IPS-18c (cell line): ENCODE measurements around the gene CCDC192.

ENCODE experiments used
- H3K4me3 ChIP-seq: 2 replicates; pipeline ENCODE4 v1.7.0; 2013; ENCODE audit warnings: low read depth, mild to moderate bottlenecking, low read length, moderate library complexity; ENCODE audit not compliant: insufficient read depth
- H3K9me3 ChIP-seq: one replicate; pipeline ENCODE4 v1.6.1; 2013; ENCODE audit warnings: mild to moderate bottlenecking, low read length, moderate library complexity; ENCODE audit not compliant: control insufficient read depth, insufficient read depth

Gene CCDC192

DNA sequence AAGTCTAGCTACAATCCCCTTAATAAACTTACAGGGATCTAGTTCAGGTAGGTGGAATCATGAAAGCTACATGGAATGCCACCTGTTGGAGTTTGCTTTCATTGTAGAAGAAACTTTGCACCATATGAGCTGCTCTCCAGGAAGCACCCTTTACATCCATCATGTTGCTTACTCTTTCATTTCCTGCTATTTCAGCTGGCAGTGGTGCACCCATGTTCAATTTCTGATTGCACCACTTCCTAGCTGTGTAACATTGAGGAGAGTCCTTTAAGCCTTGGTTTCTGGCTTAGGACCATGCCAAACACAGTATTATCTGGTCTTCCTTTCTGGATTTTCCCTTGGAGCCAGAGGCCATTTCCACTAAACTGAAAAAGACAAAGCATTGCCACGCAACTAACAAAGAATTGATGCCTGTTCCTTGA, 257.1 kb downstream of the CCDC192 start:
- H3K4me3 ChIP-seq, result no peak overlapping the region

GRCh38 chr5:127961006-127961762, 258.0 kb downstream of the CCDC192 start:
- no peak overlapping the region for H3K4me3 ChIP-seq
- H3K9me3 ChIP-seq, result no peaks in the 10 kb centered on the region

More for the DNA sequence above, 257.1 kb downstream of the CCDC192 start:
- H3K9me3 ChIP-seq, result no peaks in the 10 kb centered on the region

DNA sequence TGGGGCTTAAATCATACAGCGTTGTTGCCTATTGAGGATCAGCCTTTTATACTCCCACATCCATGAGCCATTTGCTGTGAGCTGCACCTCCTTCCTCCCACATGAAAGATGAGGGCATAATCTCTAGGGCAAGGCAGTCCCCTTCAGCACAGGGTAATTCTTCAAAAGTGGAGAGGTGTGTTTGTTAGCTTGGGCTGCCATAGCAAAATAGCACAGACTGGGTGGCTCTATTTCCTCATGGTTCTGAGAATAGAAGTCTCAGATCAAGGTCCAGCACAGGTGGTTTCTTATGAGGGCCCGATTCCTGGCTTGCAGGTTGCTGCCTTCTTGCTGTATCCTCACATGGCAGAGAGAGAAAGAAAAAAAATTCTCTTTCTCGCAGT, 258.6 kb downstream of the CCDC192 start:
- Histone ChIP-seq H3K4me3 (no peak overlapping the region), H3K9me3 (no peaks in the 10 kb centered on the region)

DNA sequence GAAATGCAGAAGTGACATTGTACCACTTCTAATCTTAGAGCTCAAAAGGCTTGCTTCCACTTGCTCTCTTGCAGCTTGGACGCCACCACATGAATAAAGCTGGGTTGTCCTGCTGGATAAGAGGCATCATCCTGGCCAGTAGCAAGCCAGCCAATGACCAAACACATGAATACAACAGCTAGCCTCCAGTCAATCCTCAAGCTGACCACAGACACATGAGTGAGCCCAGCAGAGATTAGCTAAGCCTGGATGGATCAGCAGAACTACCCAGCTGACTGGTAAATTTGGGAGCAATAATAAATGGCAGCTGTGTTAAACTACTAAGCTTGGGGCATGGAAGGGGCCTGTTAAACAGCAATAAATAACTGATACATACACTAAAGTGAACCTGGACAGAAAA, 259.3 kb downstream of the CCDC192 start:
- H3K4me3 ChIP-seq, result no peak overlapping the region
- H3K9me3 ChIP-seq, result no peaks in the 10 kb centered on the region

GRCh38 chr5:127963233-127963632, 260.0 kb downstream of the CCDC192 start:
- no peaks in the 10 kb centered on the region for H3K9me3 ChIP-seq
- no peak overlapping the region for H3K4me3 ChIP-seq

DNA sequence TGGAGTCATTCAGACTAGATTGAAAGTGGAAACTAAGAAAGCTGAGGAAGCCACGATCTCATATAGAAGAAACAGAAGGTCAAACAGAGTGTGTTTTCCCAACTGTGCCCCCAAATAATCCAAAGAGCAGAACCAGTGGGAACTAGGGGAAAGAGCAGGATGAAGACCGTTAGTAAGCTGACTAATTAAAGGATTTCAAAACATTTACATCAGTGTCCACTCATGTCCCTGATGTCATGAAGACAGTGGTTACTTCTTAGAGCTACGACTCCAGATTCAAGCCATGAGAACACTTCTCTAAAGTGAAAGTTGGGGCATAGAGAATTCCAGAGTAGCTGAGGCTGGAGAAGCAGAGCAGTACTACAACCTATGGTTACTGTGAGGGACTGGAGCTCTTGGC, 260.7 kb downstream of the CCDC192 start:
- H3K4me3 ChIP-seq, result no peak overlapping the region
- H3K9me3 ChIP-seq, result no peaks in the 10 kb centered on the region

DNA sequence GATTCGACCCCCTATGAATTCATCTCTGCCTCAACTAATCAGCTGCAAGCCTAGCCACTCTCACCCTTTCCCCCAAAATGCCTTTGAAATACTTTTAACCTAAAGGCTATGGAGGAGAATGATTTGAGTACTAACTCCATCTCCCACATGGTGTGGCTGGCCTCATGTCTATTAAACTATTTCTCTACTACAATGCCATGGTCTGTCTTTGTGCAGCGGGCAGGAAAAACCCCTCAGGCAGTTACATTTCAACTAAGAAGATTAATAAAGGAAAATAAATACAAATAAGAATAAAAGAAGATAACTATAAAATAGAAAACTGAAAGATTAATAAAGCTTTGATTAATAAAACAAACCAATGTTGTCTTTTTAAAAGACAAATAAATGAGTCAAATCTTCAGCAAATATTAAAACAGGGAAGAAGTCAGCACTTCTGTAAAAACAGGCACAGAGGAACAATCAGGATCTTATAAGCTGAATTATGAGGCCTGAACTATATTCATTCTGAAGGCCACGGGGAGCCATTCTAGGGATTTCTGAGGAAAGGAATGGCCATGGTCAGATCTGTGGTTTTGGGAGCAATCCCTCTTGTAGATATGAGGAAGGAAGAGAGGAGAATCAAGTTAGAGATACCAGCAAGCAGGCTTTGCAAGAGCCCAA, 264.3 kb downstream of the CCDC192 start:
- Histone ChIP-seq H3K9me3 (no peaks in the 10 kb centered on the region), H3K4me3 (no peak overlapping the region)

DNA sequence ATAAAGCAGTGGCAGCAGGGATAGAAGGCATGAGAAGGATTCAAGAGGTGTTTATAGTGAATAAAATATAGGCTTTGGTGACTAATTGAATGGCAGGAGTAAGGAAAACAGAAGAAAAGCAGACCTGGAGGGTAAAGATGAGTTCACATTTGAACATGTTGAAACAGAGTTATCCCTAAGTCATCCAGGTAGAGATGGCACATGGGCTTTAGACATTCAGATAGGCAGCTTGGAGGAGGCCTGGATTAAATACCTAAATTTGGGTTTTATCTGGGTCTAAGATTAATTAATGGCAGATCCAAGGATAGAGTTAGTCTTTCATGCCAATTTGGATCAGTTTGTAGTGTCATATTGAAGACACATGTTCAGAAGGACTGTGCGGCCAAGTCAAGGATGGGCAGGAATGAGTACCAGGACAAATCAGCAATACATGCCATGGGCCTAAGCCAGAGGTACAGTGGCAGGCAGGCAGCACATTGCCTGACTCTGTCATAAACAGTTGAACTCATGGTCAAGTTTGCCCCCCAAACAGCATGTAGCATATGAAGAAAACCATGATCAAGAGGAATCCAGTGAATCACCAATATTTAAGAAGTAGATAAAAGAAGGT, 264.9 kb downstream of the CCDC192 start:
- Histone ChIP-seq H3K4me3 (no peak overlapping the region), H3K9me3 (no peaks in the 10 kb centered on the region)

DNA sequence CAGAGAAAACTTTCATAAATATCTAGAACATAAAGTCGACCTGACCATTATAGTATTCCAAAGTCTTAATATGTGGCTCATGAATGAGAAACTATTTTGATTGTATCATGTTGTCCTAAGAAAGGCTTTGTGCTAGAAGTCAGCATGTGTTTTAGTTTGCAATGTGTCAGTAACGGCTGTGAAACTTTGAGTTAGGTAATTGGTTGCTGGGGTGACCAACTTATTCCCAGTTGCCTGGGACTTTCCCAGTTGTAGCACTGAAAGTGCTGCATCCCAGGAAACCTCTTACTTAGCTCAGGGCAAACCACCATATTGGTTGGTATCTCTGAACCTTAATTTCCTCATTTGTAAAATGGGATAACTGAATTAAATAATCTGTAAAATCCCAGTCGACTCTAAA, 265.8 kb downstream of the CCDC192 start:
- H3K9me3 ChIP-seq, result no peaks in the 10 kb centered on the region
- H3K4me3 ChIP-seq, result no peak overlapping the region

DNA sequence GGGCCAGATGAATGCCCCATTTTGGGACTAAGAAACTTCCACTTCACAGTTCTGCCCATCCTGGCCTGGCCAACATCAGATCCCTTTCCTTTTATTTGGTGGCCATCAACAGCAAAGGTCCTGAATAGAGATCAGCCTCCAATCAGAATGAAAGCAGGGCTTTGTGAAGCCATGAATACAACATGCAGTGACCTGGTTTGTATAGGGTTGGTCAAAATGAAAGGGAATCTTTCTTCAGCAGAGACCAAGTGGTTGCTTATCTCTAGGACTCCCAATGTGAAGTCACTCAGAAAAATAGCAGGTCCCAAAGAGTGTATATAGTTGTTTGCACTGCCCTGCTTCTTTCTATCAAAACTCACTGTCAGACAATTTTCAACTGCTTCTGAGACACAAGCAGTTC, 266.5 kb downstream of the CCDC192 start:
- Histone ChIP-seq H3K9me3 (no peaks in the 10 kb centered on the region), H3K4me3 (no peak overlapping the region)

DNA sequence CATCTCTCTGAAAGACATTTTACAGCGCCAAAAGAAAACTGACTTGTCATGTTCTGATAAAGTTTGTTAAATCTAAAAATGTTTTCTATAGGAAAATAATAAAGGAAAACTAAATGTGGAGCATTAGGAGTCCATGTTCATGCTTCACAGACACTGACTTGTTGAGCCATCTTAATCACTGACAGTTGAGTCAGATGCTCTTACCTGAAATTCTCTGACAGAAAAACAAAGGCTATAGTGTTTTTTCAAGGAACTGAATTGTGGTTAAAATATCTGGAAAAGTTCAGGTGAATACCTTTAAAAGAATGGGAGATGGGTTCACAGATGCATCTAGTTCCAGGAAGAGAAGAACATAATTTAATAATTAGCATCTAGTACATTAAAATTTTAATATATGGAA, 266.9 kb downstream of the CCDC192 start:
- Histone ChIP-seq H3K4me3 (no peak overlapping the region), H3K9me3 (no peaks in the 10 kb centered on the region)

GRCh38 chr5:127970854-127971425, 267.7 kb downstream of the CCDC192 start:
- Histone ChIP-seq H3K4me3 (no peak overlapping the region), H3K9me3 (no peaks in the 10 kb centered on the region)

- H3K9me3 ChIP-seq, result no peaks in the 10 kb centered on the region
These were observed 272.8 kb downstream of the CCDC192 start for GRCh38 chr5:127975961-127976360.

GRCh38 chr5:127976525-127976924, 273.3 kb downstream of the CCDC192 start:
- Histone ChIP-seq H3K9me3 (no peaks in the 10 kb centered on the region), H3K4me3 (no peak overlapping the region)

More at GRCh38 chr5:127975961-127976360, 272.8 kb downstream of the CCDC192 start:
- no peak overlapping the region for H3K4me3 ChIP-seq

DNA sequence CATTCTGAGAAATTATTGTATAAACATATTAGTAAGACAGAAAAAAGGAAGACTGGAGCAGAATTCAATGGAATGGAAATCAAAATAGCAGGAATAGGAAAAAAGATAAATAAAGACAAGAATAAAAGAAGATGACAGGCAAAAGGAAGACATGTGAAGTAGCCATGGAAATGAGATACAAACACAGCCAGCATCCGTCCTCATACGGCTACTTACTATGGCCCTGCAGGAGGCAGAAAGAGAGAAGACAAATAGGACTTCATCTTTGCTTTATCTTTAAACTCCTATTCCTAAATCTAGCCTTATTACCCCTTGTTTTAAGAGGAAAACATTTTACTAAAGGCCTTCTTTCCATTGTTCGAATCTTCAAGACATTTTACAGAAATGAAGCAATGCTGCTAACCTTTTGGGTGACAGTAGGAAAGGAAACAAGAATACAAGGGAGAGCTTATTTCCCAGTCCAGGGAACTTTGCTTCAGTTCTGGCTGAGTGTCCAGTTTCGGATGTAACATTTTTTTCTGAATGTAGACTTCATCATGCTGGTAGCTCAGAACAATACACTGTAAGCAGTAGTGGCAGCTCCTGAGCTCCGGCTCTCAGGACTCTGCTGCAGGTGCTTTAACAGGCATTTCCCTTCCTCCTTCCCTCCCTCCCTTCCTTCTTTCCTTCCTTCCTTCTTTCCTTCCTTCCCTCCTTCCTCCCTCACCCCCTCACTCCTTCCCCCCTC, 274.0 kb downstream of the CCDC192 start:
- Histone ChIP-seq H3K4me3 (no peak overlapping the region), H3K9me3 (no peaks in the 10 kb centered on the region)

GRCh38 chr5:127978738-127979300, 275.6 kb downstream of the CCDC192 start:
- no peak overlapping the region for H3K4me3 ChIP-seq
- no peaks in the 10 kb centered on the region for H3K9me3 ChIP-seq

- Histone ChIP-seq H3K4me3 (no peak overlapping the region), H3K9me3 (no peaks in the 10 kb centered on the region)
These were observed 276.3 kb downstream of the CCDC192 start for GRCh38 chr5:127979475-127979874.
